Stomach (tissue), 9 donors: ENCODE results near the gene MYPN. TPM values are rescaled to one million over a fixed set of nuclear protein-coding genes. Genes with fewer than 3 reads are reported as not detected.
A peak's percentile ranks its signal among the peaks of the same experiment; 100 is the strongest.

Experiments
- DNase-seq, 2 donors: peaks; one replicate each; pipeline versions ENCODE4 v3.0.0 to v3.0.0-alpha.2; 2013 to 2019
- H3K27ac ChIP-seq, 5 donors: fragments of 200-600 bp in 4 of 5; sonication (generic) in 4 of 5; one replicate each; pipeline ENCODE4 v1.5.1; 2013 to 2019; ENCODE audit warnings: mild to moderate bottlenecking in 1 of 5, moderate library complexity in 1 of 5
- H3K27me3 ChIP-seq, 3 donors: fragments of 200-600 bp; sonication (generic); one replicate each; pipeline ENCODE4 v1.5.1; 2017 to 2019; ENCODE audit warnings: mixed run types in 1 of 3
- H3K36me3 ChIP-seq, 4 donors: fragments of 200-600 bp; sonication (generic); 1 replicate in 3 of 4; 2 replicates in 1 of 4; pipeline ENCODE4 v1.5.1; 2016 to 2019
- H3K4me1 ChIP-seq, 4 donors: fragments of 200-600 bp; sonication (generic); one replicate each; pipeline ENCODE4 v1.5.1; 2016 to 2019
- H3K4me3 ChIP-seq, 4 donors: fragments of 200-600 bp; sonication (generic) in 3 of 4; one replicate each; pipeline ENCODE4 v1.5.1; 2016 to 2019; ENCODE audit warnings: mild to moderate bottlenecking in 1 of 4
- H3K9me3 ChIP-seq, 4 donors: fragments of 200-600 bp; sonication (generic); one replicate each; pipeline ENCODE4 v1.5.1; 2016 to 2019
- CTCF ChIP-seq, 7 experiments: fragments of 450-650 bp in 4 of 7; fragments of 200-600 bp in 3 of 7; sonication (generic) in 3 of 7; IDR thresholded peaks; one replicate each; pipeline ENCODE4 v1.5.1; 2016 to 2019; ENCODE audit warnings: antibody characterized with exemption in 7 of 7, control low read depth in 2 of 7, mild to moderate bottlenecking in 1 of 7
- EP300 ChIP-seq: sonication (generic); formaldehyde crosslinking; IDR thresholded peaks from one replicate; pipeline ENCODE4 v1.6.1; 2017; ENCODE audit warnings: antibody characterized with exemption
- POLR2A ChIP-seq, 4 donors: fragments of 450-650 bp; IDR thresholded peaks; one replicate each; pipeline ENCODE4 v1.6.1; 2016; ENCODE audit warnings: antibody characterized with exemption in 4 of 4, control low read depth in 2 of 4, mild to moderate bottlenecking in 1 of 4, moderate library complexity in 1 of 4
- POLR2AphosphoS5 ChIP-seq, 3 donors: sonication (generic); formaldehyde crosslinking; IDR thresholded peaks; one replicate each; pipeline ENCODE4 v1.6.1; 2016; ENCODE audit warnings: antibody characterized with exemption in 3 of 3
- whole genome bisulfite sequencing, 5 donors: extraction: QIAGEN DNeasy Blood & Tissue Kit in 3 of 5; methylation state at CpG; one replicate each; pipeline versions ENCODE4 v1.1.5 to v1.1.7; 2013 to 2018; 5-methylcytosine and 5-hydroxymethylcytosine counted together
- intact Hi-C: fragments of 100-400 bp; cut with DNase I; formaldehyde crosslinking; loops from one replicate; pipeline ENCODE4 v1.15.1; 2023; ENCODE audit warnings: low total_unique reads
- polyA plus RNA-seq, 3 donors: library from polyadenylated mRNA; stranded (reverse); fragments of 200-250 nt; gene quantifications; one replicate each; pipeline ENCODE4 v1.2.3, GENCODE V29; 2013
- total RNA-seq, 5 donors: library from RNA; depleted of rRNA; stranded (reverse); fragments of >200 nt; gene quantifications; one replicate each; pipeline versions ENCODE4 v1.1.0 to v1.2.3, GENCODE V29; 2014 to 2016
- donor health status: healthy with polysubstance abuse.
- donor health status: Bipolar disorder and iron deficiency.
- donor health status: healthy.

MYPN gene
- total and polyA plus RNA-seq, 8 donors: 0.06 to 0.76 (median 0.40) TPM; not detected in 4

GRCh38 chr10:68178592-68178991 is 69.3 kb downstream of the MYPN start:
- no peaks in the 10 kb centered on the region for H3K36me3 ChIP-seq
- no peaks in the 10 kb centered on the region for H3K27me3 ChIP-seq
- no peaks in the 10 kb centered on the region for H3K4me1 ChIP-seq
- H3K4me3 ChIP-seq: no peak overlapping the region
- TF ChIP-seq EP300: no peak
- no peak for TF ChIP-seq POLR2AphosphoS5 (IDR thresholded peaks at IDR 0.05)
- no peak for TF ChIP-seq POLR2A (IDR thresholded peaks at IDR 0.05)
- TF ChIP-seq CTCF (IDR thresholded peaks at IDR 0.05): no peak
- DNase-seq: no peak
- 78 to 83% (median 82%) methylated on average over 4 of the region's 4 CpGs for WGBS, 5 donors
- H3K27ac ChIP-seq: no peak overlapping the region
- H3K9me3 ChIP-seq: no peaks in the 10 kb centered on the region
- intact Hi-C loops: no loop called here

- Histone ChIP-seq H3K4me1 (no peaks in the 10 kb centered on the region), H3K9me3 (no peaks in the 10 kb centered on the region), H3K4me3 (no peak overlapping the region), H3K36me3 (no peaks in the 10 kb centered on the region), H3K27ac (no peak overlapping the region), H3K27me3 (no peaks in the 10 kb centered on the region)
- WGBS, 5 donors: 67 to 80% (median 71%) methylated on average over 3 of the region's 3 CpGs
- no peak for DNase-seq
- intact Hi-C loops: no loop called here
- TF ChIP-seq POLR2A (IDR thresholded peaks at IDR 0.05) (no peak), POLR2AphosphoS5 (IDR thresholded peaks at IDR 0.05) (no peak), EP300 (no peak), CTCF (IDR thresholded peaks at IDR 0.05) (no peak)
Measured at GRCh38 chr10:68179016-68179415, 69.7 kb downstream of the MYPN start.

GRCh38 chr10:68180490-68180889 is 71.2 kb downstream of the MYPN start:
- TF ChIP-seq CTCF (IDR thresholded peaks at IDR 0.05): no peak
- no peak for TF ChIP-seq EP300
- TF ChIP-seq POLR2A (IDR thresholded peaks at IDR 0.05): no peak
- TF ChIP-seq POLR2AphosphoS5 (IDR thresholded peaks at IDR 0.05): no peak
- WGBS, 5 donors: 90 to 94% (median 92%) methylated on average over 3 of the region's 3 CpGs
- H3K4me1 ChIP-seq: no peaks in the 10 kb centered on the region

GRCh38 chr10:68184546-68184945 is 75.3 kb downstream of the MYPN start:
- Histone ChIP-seq H3K4me1 (no peaks in the 10 kb centered on the region), H3K27me3 (no peaks in the 10 kb centered on the region), H3K27ac (no peak overlapping the region), H3K36me3 (no peaks in the 10 kb centered on the region), H3K4me3 (peak overlapping the region in 2 of 4 donors; percentile 2 to 18), H3K9me3 (no peaks in the 10 kb centered on the region)
- 26 to 53% (median 36%) methylated on average over 7 of the region's 7 CpGs for WGBS, 5 donors
- no peak for TF ChIP-seq POLR2AphosphoS5 (IDR thresholded peaks at IDR 0.05)
- no peak for TF ChIP-seq CTCF (IDR thresholded peaks at IDR 0.05)
- TF ChIP-seq POLR2A (IDR thresholded peaks at IDR 0.05): no peak
- intact Hi-C loops: no loop called here
- DNase-seq: peak in 1 of 2 donors; percentile 13

More at GRCh38 chr10:68180490-68180889, 71.2 kb downstream of the MYPN start:
- no peak for DNase-seq
- intact Hi-C loops: no loop called here
- no peaks in the 10 kb centered on the region for H3K36me3 ChIP-seq
- H3K27ac ChIP-seq: no peak overlapping the region
- no peaks in the 10 kb centered on the region for H3K27me3 ChIP-seq
- no peak overlapping the region for H3K4me3 ChIP-seq
- H3K9me3 ChIP-seq: no peaks in the 10 kb centered on the region
